K562 (cell line): ENCODE measurements around the gene CCDC183. TPM values are rescaled to one million over a fixed set of nuclear protein-coding genes. Genes with fewer than 3 reads are reported as not detected.

Experiments used
- BMI1 ChIP-seq: fragments of 150-350 bp; IDR thresholded peaks from 2 replicates; pipeline ENCODE4 v1.6.1; 2014; ENCODE audit warnings: low read length
- ETS2 ChIP-seq: IDR thresholded peaks from 2 replicates; pipeline ENCODE4 v1.6.1; 2016; ENCODE audit warnings: borderline replicate concordance, missing genetic modification characterization, mild to moderate bottlenecking, moderate library complexity, missing compliant biosample characterization; ENCODE audit not compliant: poor library complexity, severe bottlenecking
- GTF3C2 ChIP-seq: IDR thresholded peaks from 3 replicates; pipeline ENCODE4 v1.6.1; 2011; ENCODE audit warnings: borderline replicate concordance, mild to moderate bottlenecking, moderate library complexity; ENCODE audit not compliant: insufficient read length; ENCODE audit errors: extremely low read depth
- KHSRP ChIP-seq: fragments of 450-650 bp; IDR thresholded peaks from 2 replicates; pipeline ENCODE4 v1.6.1; 2017
- MTA2 ChIP-seq: fragments of 450-650 bp; IDR thresholded peaks from 2 replicates; pipeline ENCODE4 v1.6.1; 2016; ENCODE audit warnings: low read depth
- NFATC3 ChIP-seq: fragments of 450-650 bp; IDR thresholded peaks from 2 replicates; pipeline ENCODE4 v1.6.1; 2017; ENCODE audit warnings: mild to moderate bottlenecking
- RAD21 ChIP-seq, 2 experiments: fragments of 250-450 bp in 1 of 2; fragments of 450-650 bp in 1 of 2; sonication (Bioruptor Pico) in 1 of 2; formaldehyde crosslinking in 1 of 2; IDR thresholded peaks in 1 of 2; conservative IDR thresholded peaks in 1 of 2; 2 replicates each; pipeline versions ENCODE4 v1.4.0 to v1.8.0; 2020 to 2022; ENCODE audit warnings: mild to moderate bottlenecking in 2 of 2, moderate library complexity in 1 of 2
- STAT6 ChIP-seq: sonication (generic); formaldehyde crosslinking; IDR thresholded peaks from 2 replicates; pipeline ENCODE4 v1.8.1; 2023; ENCODE audit warnings: mild to moderate bottlenecking, missing genetic modification reagents
- ZNF589 ChIP-seq: fragments of 200-800 bp; sonication (Bioruptor generic); IDR thresholded peaks from 2 replicates; pipeline ENCODE4 v1.6.1; 2016; ENCODE audit warnings: low read depth, missing genetic modification characterization, missing compliant biosample characterization
- polyA plus RNA-seq, 8 experiments: library from polyadenylated mRNA; depleted of rRNA in 4 of 8; stranded (reverse) in 5 of 8; unstranded in 3 of 8; fragments of >200 nt; fragmentation: Nextera tagmentation in 2 of 8; fragmentation: Illumina TruSeq in 1 of 8; extraction: Ambion mirVana in 2 of 8; extraction: Trizol in 1 of 8; gene quantifications; 2 replicates each; pipeline versions ENCODE4 v1.2.1 to v1.2.3, GENCODE V29; 2011 to 2014; ENCODE audit warnings: inconsistent platforms in 1 of 8, missing spikeins in 1 of 8
- total RNA-seq, 7 experiments: library from RNA; depleted of rRNA in 6 of 7; stranded (reverse); fragments of >200 nt in 6 of 7; fragmentation: Illumina TruSeq in 2 of 7; extraction: Trizol in 2 of 7; gene quantifications; 2 replicates each; pipeline versions ENCODE4 v1.2.1 to v1.2.3, GENCODE V29; 2011 to 2021; ENCODE audit warnings: low replicate concordance in 1 of 7
- TF ChIP-seq, protein P1 (sequence below): fragments of 450-650 bp; IDR thresholded peaks from 2 replicates; pipeline ENCODE4 v1.6.1; 2017; ENCODE audit warnings: antibody characterized with exemption
- TF ChIP-seq, protein P2 (sequence below): fragments of 450-650 bp; formaldehyde crosslinking; conservative IDR thresholded peaks from 2 replicates; pipeline ENCODE4 v1.4.0; 2022; ENCODE audit warnings: mild to moderate bottlenecking, missing genetic modification characterization
- TF ChIP-seq, protein P3 (sequence below): fragments of 250-450 bp; sonication (Bioruptor Pico); IDR thresholded peaks from 2 replicates; pipeline ENCODE4 v1.5.0; 2020; ENCODE audit warnings: mild to moderate bottlenecking
- TF ChIP-seq, protein P4 (sequence below): fragments of 250-450 bp; sonication (Bioruptor Pico); IDR thresholded peaks from 2 replicates; pipeline ENCODE4 v1.6.1; 2021; ENCODE audit warnings: mild to moderate bottlenecking

CCDC183 gene
- total and polyA plus RNA-seq, 9 of the 15 experiments (the other 6 are each of a cell fraction or from before 2014, with no cell fraction given): 0.21 to 0.60 (median 0.29) TPM; not detected in 4

- TF ChIP-seq, protein P1, sequence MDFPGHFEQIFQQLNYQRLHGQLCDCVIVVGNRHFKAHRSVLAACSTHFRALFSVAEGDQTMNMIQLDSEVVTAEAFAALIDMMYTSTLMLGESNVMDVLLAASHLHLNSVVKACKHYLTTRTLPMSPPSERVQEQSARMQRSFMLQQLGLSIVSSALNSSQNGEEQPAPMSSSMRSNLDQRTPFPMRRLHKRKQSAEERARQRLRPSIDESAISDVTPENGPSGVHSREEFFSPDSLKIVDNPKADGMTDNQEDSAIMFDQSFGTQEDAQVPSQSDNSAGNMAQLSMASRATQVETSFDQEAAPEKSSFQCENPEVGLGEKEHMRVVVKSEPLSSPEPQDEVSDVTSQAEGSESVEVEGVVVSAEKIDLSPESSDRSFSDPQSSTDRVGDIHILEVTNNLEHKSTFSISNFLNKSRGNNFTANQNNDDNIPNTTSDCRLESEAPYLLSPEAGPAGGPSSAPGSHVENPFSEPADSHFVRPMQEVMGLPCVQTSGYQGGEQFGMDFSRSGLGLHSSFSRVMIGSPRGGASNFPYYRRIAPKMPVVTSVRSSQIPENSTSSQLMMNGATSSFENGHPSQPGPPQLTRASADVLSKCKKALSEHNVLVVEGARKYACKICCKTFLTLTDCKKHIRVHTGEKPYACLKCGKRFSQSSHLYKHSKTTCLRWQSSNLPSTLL: no peak
- TF ChIP-seq, protein P2, sequence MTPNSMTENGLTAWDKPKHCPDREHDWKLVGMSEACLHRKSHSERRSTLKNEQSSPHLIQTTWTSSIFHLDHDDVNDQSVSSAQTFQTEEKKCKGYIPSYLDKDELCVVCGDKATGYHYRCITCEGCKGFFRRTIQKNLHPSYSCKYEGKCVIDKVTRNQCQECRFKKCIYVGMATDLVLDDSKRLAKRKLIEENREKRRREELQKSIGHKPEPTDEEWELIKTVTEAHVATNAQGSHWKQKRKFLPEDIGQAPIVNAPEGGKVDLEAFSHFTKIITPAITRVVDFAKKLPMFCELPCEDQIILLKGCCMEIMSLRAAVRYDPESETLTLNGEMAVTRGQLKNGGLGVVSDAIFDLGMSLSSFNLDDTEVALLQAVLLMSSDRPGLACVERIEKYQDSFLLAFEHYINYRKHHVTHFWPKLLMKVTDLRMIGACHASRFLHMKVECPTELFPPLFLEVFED: no peak; the same call in 1 of the 2 replicates
- TF ChIP-seq KHSRP (no peak), BMI1 (no peak), STAT6 (CRISPR knock-in tag) (no peak), RAD21 (CRISPR knock-in tag; conservative IDR thresholded peaks at IDR 0.05 in 1 of 2, IDR thresholded peaks at IDR 0.05 in 1 of 2) (peak; percentile 38 to 67; a peak in 3 of 4 replicates), ZNF589 (CRISPR knock-in tag) (no peak), MTA2 (0 out of 2 replicates have a peak, but pooled peaks have one; percentile 2), ETS2 (tag) (no peak), GTF3C2 (no peak), NFATC3 (no peak)
- TF ChIP-seq, protein P3, sequence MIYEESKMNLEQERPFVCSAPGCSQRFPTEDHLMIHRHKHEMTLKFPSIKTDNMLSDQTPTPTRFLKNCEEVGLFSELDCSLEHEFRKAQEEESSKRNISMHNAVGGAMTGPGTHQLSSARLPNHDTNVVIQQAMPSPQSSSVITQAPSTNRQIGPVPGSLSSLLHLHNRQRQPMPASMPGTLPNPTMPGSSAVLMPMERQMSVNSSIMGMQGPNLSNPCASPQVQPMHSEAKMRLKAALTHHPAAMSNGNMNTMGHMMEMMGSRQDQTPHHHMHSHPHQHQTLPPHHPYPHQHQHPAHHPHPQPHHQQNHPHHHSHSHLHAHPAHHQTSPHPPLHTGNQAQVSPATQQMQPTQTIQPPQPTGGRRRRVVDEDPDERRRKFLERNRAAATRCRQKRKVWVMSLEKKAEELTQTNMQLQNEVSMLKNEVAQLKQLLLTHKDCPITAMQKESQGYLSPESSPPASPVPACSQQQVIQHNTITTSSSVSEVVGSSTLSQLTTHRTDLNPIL: no peak
- TF ChIP-seq, protein P4, sequence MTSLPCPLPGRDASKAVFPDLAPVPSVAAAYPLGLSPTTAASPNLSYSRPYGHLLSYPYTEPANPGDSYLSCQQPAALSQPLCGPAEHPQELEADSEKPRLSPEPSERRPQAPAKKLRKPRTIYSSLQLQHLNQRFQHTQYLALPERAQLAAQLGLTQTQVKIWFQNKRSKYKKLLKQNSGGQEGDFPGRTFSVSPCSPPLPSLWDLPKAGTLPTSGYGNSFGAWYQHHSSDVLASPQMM: no peak
Observed at GRCh38 chr9:136791516-136792276, 4.4 kb upstream of the CCDC183 start (continued).
